Osteoblast (primary cell): ENCODE data around the gene TCOF1. TPM values are rescaled to one million over a fixed set of nuclear protein-coding genes. Genes with fewer than 3 reads are reported as not detected.

Experiments used
- DNase-seq: peaks from one replicate; pipeline ENCODE4 v3.0.0; 2011; ENCODE audit warnings: low spot score, mixed read lengths; ENCODE audit not compliant: insufficient read length; ENCODE audit errors: missing footprints
- H2AFZ ChIP-seq: 2 replicates; pipeline ENCODE4 v1.6.0; 2011; ENCODE audit warnings: mild to moderate bottlenecking, low read length
- H3K27ac ChIP-seq: 2 replicates; pipeline ENCODE4 v1.5.1; 2011; ENCODE audit warnings: mild to moderate bottlenecking, low read depth, low read length, moderate library complexity
- H3K27me3 ChIP-seq: 2 replicates; pipeline ENCODE4 v1.6.0; 2012; ENCODE audit warnings: mild to moderate bottlenecking, control low read depth, inconsistent platforms, low read length, moderate library complexity; ENCODE audit not compliant: insufficient read depth
- H3K36me3 ChIP-seq: 2 replicates; pipeline ENCODE4 v1.5.1; 2011; ENCODE audit warnings: mild to moderate bottlenecking, low read length, control low read depth, moderate library complexity; ENCODE audit not compliant: insufficient read depth
- H3K4me1 ChIP-seq: 2 replicates; pipeline ENCODE4 v1.5.1; 2011; ENCODE audit warnings: mild to moderate bottlenecking, low read length, control low read depth, moderate library complexity; ENCODE audit not compliant: insufficient read depth
- H3K4me2 ChIP-seq: 2 replicates; pipeline ENCODE4 v1.6.0; 2011; ENCODE audit warnings: mild to moderate bottlenecking, low read length; ENCODE audit not compliant: insufficient read depth
- H3K4me3 ChIP-seq: fragments of 200-600 bp; sonication (generic); 3 replicates; pipeline ENCODE4 v1.5.1; 2012; ENCODE audit warnings: mild to moderate bottlenecking, low read length, inconsistent platforms; ENCODE audit not compliant: insufficient read depth
- H3K79me2 ChIP-seq: 2 replicates; pipeline ENCODE4 v1.6.0; 2012; ENCODE audit warnings: mild to moderate bottlenecking, low read length, control low read depth, inconsistent platforms; ENCODE audit not compliant: insufficient read depth
- H3K9me3 ChIP-seq: 2 replicates; pipeline ENCODE4 v1.5.1; 2011; ENCODE audit warnings: low read depth, low read length, control low read depth
- H4K20me1 ChIP-seq: 2 replicates; pipeline ENCODE4 v1.6.0; 2012; ENCODE audit warnings: mild to moderate bottlenecking, low read length, control low read depth; ENCODE audit not compliant: insufficient read depth
- CTCF ChIP-seq: IDR thresholded peaks from 2 replicates; pipeline ENCODE4 v1.5.1; 2011; ENCODE audit warnings: mild to moderate bottlenecking, low read depth, low read length, moderate library complexity; ENCODE audit errors: extremely low read depth
- total RNA-seq: library from RNA; depleted of rRNA; stranded (reverse); fragments of >200 nt; gene quantifications from 2 replicates; pipeline ENCODE4 v1.2.3, GENCODE V29; 2012

Gene TCOF1
- total RNA-seq, 1 donor: 12.3 TPM

- Histone ChIP-seq H3K4me2 (no peak overlapping the region), H3K36me3 (no peaks in the 10 kb centered on the region), H3K27ac (peak overlapping the region; percentile 47), H3K9me3 (no peaks in the 10 kb centered on the region), H3K79me2 (no peaks in the 10 kb centered on the region), H2AFZ (no peak overlapping the region), H4K20me1 (no peaks in the 10 kb centered on the region), H3K4me1 (no peaks in the 10 kb centered on the region), H3K27me3 (no peaks in the 10 kb centered on the region), H3K4me3 (no peak overlapping the region)
- TF ChIP-seq CTCF: no peak
- no peak for DNase-seq
Measured at GRCh38 chr5:150311015-150311692, 46.3 kb upstream of the TCOF1 start.

- Histone ChIP-seq H3K27me3 (no peaks in the 10 kb centered on the region), H4K20me1 (no peaks in the 10 kb centered on the region), H3K4me2 (no peak overlapping the region), H3K4me3 (no peak overlapping the region), H3K9me3 (no peaks in the 10 kb centered on the region), H3K4me1 (peaks cover 10% of the 10 kb centered on the region), H3K27ac (no peak overlapping the region), H3K79me2 (no peaks in the 10 kb centered on the region), H3K36me3 (no peaks in the 10 kb centered on the region), H2AFZ (no peak overlapping the region)
- no peak for TF ChIP-seq CTCF
- no peak for DNase-seq
Measured at GRCh38 chr5:150312518-150312917, 45.0 kb upstream of the TCOF1 start.

- Histone ChIP-seq H3K27me3 (no peaks in the 10 kb centered on the region), H3K4me2 (no peak overlapping the region), H3K9me3 (no peaks in the 10 kb centered on the region), H2AFZ (no peak overlapping the region), H4K20me1 (no peaks in the 10 kb centered on the region), H3K36me3 (no peaks in the 10 kb centered on the region), H3K4me1 (peaks cover 20% of the 10 kb centered on the region), H3K79me2 (no peaks in the 10 kb centered on the region), H3K27ac (no peak overlapping the region), H3K4me3 (no peak overlapping the region)
- DNase-seq: no peak
- no peak for TF ChIP-seq CTCF
Measured at GRCh38 chr5:150313501-150313900, 44.0 kb upstream of the TCOF1 start.

GRCh38 chr5:150313921-150314716, 43.4 kb upstream of the TCOF1 start:
- no peaks in the 10 kb centered on the region for H4K20me1 ChIP-seq
- no peaks in the 10 kb centered on the region for H3K9me3 ChIP-seq
- no peaks in the 10 kb centered on the region for H3K79me2 ChIP-seq
- TF ChIP-seq CTCF: no peak
- H3K4me1 ChIP-seq: peaks cover 26% of the 10 kb centered on the region
- H3K4me2 ChIP-seq: no peak overlapping the region
- DNase-seq: no peak
- no peak overlapping the region for H3K27ac ChIP-seq
- H3K4me3 ChIP-seq: no peak overlapping the region
- H3K27me3 ChIP-seq: no peaks in the 10 kb centered on the region
- H3K36me3 ChIP-seq: no peaks in the 10 kb centered on the region
- H2AFZ ChIP-seq: peak overlapping the region; percentile 15
